ENCODE data around the gene RUFY1. TPM values are rescaled to one million over a fixed set of nuclear protein-coding genes. Genes with fewer than 3 reads are reported as not detected.

The RUFY1 gene
- polyA plus RNA-seq, 1 donor (not counting 4 experiments of a cell fraction or from before 2014, with no cell fraction given): 25.2 TPM

DNA sequence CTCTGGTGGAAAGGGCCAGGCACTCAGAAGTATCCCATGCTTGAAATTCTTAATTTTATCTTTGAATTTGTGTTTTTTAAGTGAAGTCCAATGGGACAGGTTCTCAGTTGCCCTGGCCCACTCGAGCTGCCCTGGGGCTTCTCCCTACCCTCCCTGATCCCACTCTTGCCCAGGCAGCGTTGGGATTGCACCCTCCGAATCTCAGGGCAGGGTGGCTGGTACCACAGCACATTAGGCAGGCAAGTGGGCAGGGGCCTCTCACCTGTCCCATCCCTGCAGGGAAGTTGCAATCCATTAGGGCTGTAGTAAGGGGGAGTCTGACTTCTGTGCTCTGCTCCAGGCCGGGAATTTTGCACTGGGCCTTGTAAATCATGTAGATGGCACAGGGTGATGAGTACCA is 2.7 kb downstream of the RUFY1 start:
- Histone ChIP-seq H4K20me1 (ENCODE audit: control insufficient read depth, extremely low read depth, insufficient read depth, low read length) (no peaks in the 10 kb centered on the region), H3K4me1 (ENCODE audit: control insufficient read depth, extremely low read depth, insufficient read depth, low read length) (peaks cover 17% of the 10 kb centered on the region), H3K9me1 (ENCODE audit: control insufficient read depth, extremely low read depth, insufficient read depth, low read length) (no peaks in the 10 kb centered on the region), H2AFZ (ENCODE audit: control insufficient read depth, low read length) (no peak overlapping the region), H3K79me2 (ENCODE audit: control insufficient read depth, insufficient read depth, low read length) (peaks cover 42% of the 10 kb centered on the region), H3K4me3 (ENCODE audit: control insufficient read depth in 2 of 3, extremely low read depth in 1 of 3, insufficient read depth in 2 of 3, low read depth in 1 of 3, low read length in 3 of 3) (no peak overlapping the region), H3K36me3 (ENCODE audit: control insufficient read depth in 2 of 2, extremely low read depth in 1 of 2, insufficient read depth in 2 of 2, low read length in 2 of 2) (no peaks in the 10 kb centered on the region), H3K9ac (ENCODE audit: control insufficient read depth, extremely low read depth, insufficient read depth, low read length) (no peak overlapping the region), H3K4me2 (ENCODE audit: control insufficient read depth, extremely low read depth, insufficient read depth, low read depth, low read length) (peak overlapping the region; percentile 30), H3K9me3 (ENCODE audit: control insufficient read depth, low read depth, low read length) (no peaks in the 10 kb centered on the region), H3K27ac (ENCODE audit: control insufficient read depth, insufficient read depth, low read length) (no peak overlapping the region), H3K27me3 (ENCODE audit: control insufficient read depth, extremely low read depth, insufficient read depth, low read length) (no peaks in the 10 kb centered on the region)
- no peak for FAIRE-seq
- TF ChIP-seq EZH2 (IDR thresholded peaks at IDR 0.05; ENCODE audit: low read length): no peak
- TF ChIP-seq, protein P1, sequence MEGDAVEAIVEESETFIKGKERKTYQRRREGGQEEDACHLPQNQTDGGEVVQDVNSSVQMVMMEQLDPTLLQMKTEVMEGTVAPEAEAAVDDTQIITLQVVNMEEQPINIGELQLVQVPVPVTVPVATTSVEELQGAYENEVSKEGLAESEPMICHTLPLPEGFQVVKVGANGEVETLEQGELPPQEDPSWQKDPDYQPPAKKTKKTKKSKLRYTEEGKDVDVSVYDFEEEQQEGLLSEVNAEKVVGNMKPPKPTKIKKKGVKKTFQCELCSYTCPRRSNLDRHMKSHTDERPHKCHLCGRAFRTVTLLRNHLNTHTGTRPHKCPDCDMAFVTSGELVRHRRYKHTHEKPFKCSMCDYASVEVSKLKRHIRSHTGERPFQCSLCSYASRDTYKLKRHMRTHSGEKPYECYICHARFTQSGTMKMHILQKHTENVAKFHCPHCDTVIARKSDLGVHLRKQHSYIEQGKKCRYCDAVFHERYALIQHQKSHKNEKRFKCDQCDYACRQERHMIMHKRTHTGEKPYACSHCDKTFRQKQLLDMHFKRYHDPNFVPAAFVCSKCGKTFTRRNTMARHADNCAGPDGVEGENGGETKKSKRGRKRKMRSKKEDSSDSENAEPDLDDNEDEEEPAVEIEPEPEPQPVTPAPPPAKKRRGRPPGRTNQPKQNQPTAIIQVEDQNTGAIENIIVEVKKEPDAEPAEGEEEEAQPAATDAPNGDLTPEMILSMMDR (optimal IDR thresholded peaks at IDR 0.05 in 1 of 3, IDR thresholded peaks at IDR 0.05 in 1 of 3, conservative IDR thresholded peaks at IDR 0.05 in 1 of 3; ENCODE audit: extremely low read depth in 1 of 3, insufficient read depth in 2 of 3, low read length in 3 of 3): no peak
- no peak for DNase-seq (ENCODE audit: low read depth, low spot score)
- dilution Hi-C loops (cut with MboI; ENCODE audit: extremely low pct_ligation_motif_present, low sequenced_read_pairs): no loop called here

DNA sequence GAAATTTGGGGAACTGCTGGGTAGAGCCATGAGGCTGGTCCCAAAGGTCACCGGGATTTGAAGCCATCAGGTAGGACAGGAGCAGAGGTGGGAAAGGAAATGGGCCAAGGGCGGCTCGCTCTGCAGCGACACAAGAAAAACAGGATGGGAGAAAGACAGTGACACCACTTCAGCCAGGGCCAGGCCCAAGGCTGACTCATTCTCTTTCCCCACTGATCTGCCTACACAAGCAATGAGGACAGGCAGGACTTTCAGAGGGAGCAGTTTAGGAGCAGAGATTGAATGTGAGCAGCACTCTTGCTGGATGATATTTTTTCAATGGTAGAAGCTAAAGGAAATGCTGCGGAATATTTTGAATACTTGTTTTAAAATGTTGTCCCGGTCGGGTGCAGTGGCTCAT is 3.5 kb downstream of the RUFY1 start:
- no peaks in the 10 kb centered on the region for H3K36me3 ChIP-seq (ENCODE audit: control insufficient read depth in 2 of 2, extremely low read depth in 1 of 2, insufficient read depth in 2 of 2, low read length in 2 of 2)
- H3K79me2 ChIP-seq (ENCODE audit: control insufficient read depth, insufficient read depth, low read length): peaks cover 42% of the 10 kb centered on the region
- no peaks in the 10 kb centered on the region for H3K9me1 ChIP-seq (ENCODE audit: control insufficient read depth, extremely low read depth, insufficient read depth, low read length)
- H4K20me1 ChIP-seq (ENCODE audit: control insufficient read depth, extremely low read depth, insufficient read depth, low read length): no peaks in the 10 kb centered on the region
- H3K9ac ChIP-seq (ENCODE audit: control insufficient read depth, extremely low read depth, insufficient read depth, low read length): no peak overlapping the region
- H3K4me3 ChIP-seq (ENCODE audit: control insufficient read depth in 2 of 3, extremely low read depth in 1 of 3, insufficient read depth in 2 of 3, low read depth in 1 of 3, low read length in 3 of 3): no peak overlapping the region
- no peaks in the 10 kb centered on the region for H3K27me3 ChIP-seq (ENCODE audit: control insufficient read depth, extremely low read depth, insufficient read depth, low read length)
- no peak overlapping the region for H2AFZ ChIP-seq (ENCODE audit: control insufficient read depth, low read length)
- peak overlapping the region; percentile 0 for H3K4me2 ChIP-seq (ENCODE audit: control insufficient read depth, extremely low read depth, insufficient read depth, low read depth, low read length)
- no peak for TF ChIP-seq EZH2 (IDR thresholded peaks at IDR 0.05; ENCODE audit: low read length)
- TF ChIP-seq, protein P1 (optimal IDR thresholded peaks at IDR 0.05 in 1 of 3, IDR thresholded peaks at IDR 0.05 in 1 of 3, conservative IDR thresholded peaks at IDR 0.05 in 1 of 3; ENCODE audit: extremely low read depth in 1 of 3, insufficient read depth in 2 of 3, low read length in 3 of 3): no peak
- no peaks in the 10 kb centered on the region for H3K9me3 ChIP-seq (ENCODE audit: control insufficient read depth, low read depth, low read length)
- peaks cover 17% of the 10 kb centered on the region for H3K4me1 ChIP-seq (ENCODE audit: control insufficient read depth, extremely low read depth, insufficient read depth, low read length)
- no peak for FAIRE-seq
- DNase-seq (ENCODE audit: low read depth, low spot score): no peak
- H3K27ac ChIP-seq (ENCODE audit: control insufficient read depth, insufficient read depth, low read length): no peak overlapping the region
- dilution Hi-C loops (cut with MboI; ENCODE audit: extremely low pct_ligation_motif_present, low sequenced_read_pairs): no loop called here
